ENCODE data around the gene IRAK1. TPM values are rescaled to one million over a fixed set of nuclear protein-coding genes. Genes with fewer than 3 reads are reported as not detected.

IRAK1 gene
- total and polyA plus RNA-seq, 2 donors from 2014 or later = 46.6 to 85.3 TPM

GRCh38 chrX:154002215-154002719 lies 17.4 kb downstream of the IRAK1 start:
- DNase-seq = peak in 3 of 5 donors; percentile 44 to 80 (median 69)
- no peak for FAIRE-seq
- H3K27me3 ChIP-seq (ENCODE audit: control insufficient read depth, insufficient read depth, low read length) = no peaks in the 10 kb centered on the region
- H3K4me1 ChIP-seq (ENCODE audit: control insufficient read depth in 2 of 3, insufficient read depth in 2 of 3, low read depth in 1 of 3, low read length in 3 of 3) = no peaks in the 10 kb centered on the region
- H3K9me3 ChIP-seq (ENCODE audit: control insufficient read depth in 2 of 3, insufficient read depth in 1 of 3, low read length in 3 of 3) = no peaks in the 10 kb centered on the region
- no peak overlapping the region for H3K4me3 ChIP-seq (ENCODE audit: low read length in 3 of 3)
- H3K27ac ChIP-seq (ENCODE audit: low read depth in 2 of 2, low read length in 2 of 2) = peak overlapping the region; percentile 16 to 65
- no peak overlapping the region for H3K9ac ChIP-seq (ENCODE audit: low read length in 3 of 3)
- TF ChIP-seq, protein P1, sequence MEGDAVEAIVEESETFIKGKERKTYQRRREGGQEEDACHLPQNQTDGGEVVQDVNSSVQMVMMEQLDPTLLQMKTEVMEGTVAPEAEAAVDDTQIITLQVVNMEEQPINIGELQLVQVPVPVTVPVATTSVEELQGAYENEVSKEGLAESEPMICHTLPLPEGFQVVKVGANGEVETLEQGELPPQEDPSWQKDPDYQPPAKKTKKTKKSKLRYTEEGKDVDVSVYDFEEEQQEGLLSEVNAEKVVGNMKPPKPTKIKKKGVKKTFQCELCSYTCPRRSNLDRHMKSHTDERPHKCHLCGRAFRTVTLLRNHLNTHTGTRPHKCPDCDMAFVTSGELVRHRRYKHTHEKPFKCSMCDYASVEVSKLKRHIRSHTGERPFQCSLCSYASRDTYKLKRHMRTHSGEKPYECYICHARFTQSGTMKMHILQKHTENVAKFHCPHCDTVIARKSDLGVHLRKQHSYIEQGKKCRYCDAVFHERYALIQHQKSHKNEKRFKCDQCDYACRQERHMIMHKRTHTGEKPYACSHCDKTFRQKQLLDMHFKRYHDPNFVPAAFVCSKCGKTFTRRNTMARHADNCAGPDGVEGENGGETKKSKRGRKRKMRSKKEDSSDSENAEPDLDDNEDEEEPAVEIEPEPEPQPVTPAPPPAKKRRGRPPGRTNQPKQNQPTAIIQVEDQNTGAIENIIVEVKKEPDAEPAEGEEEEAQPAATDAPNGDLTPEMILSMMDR (IDR thresholded peaks at IDR 0.05; ENCODE audit: borderline replicate concordance, extremely low read depth, insufficient read depth) = no peak
- intact Hi-C loops (cut with DNase I) = no loop called here
- no peaks in the 10 kb centered on the region for H3K36me3 ChIP-seq (ENCODE audit: control insufficient read depth in 2 of 3, insufficient read depth in 3 of 3, low read length in 3 of 3)

DNA sequence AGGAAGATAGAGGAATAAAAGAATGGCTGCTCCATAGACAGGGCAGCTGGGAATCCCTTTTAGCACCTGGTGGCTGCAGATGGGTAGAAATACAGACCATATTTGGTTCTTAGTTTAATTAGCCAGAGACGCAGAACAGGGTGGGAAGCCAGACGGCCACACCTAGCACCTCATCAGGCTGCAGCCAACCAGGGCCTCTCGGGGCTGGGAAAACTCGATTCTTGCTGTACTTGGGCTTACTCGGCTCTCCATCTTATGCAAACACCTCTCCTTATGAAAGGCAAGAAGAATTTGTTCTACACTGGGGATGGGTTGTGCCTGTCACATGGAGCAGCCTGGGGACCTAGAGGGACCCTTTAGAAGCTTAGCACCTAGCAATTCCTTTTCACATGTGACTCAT lies 19.7 kb downstream of the IRAK1 start:
- H3K9ac ChIP-seq (ENCODE audit: low read length in 3 of 3) = no peak overlapping the region
- no peak overlapping the region for H3K4me3 ChIP-seq (ENCODE audit: low read length in 3 of 3)
- no peaks in the 10 kb centered on the region for H3K9me3 ChIP-seq (ENCODE audit: control insufficient read depth in 2 of 3, insufficient read depth in 1 of 3, low read length in 3 of 3)
- DNase-seq = no peak
- intact Hi-C loops (cut with DNase I) = no loop called here
- no peaks in the 10 kb centered on the region for H3K27me3 ChIP-seq (ENCODE audit: control insufficient read depth, insufficient read depth, low read length)
- FAIRE-seq = no peak
- H3K4me1 ChIP-seq (ENCODE audit: control insufficient read depth in 2 of 3, insufficient read depth in 2 of 3, low read depth in 1 of 3, low read length in 3 of 3) = no peaks in the 10 kb centered on the region
- TF ChIP-seq, protein P1 (IDR thresholded peaks at IDR 0.05; ENCODE audit: borderline replicate concordance, extremely low read depth, insufficient read depth) = no peak
- no peak overlapping the region for H3K27ac ChIP-seq (ENCODE audit: low read depth in 2 of 2, low read length in 2 of 2)
- H3K36me3 ChIP-seq (ENCODE audit: control insufficient read depth in 2 of 3, insufficient read depth in 3 of 3, low read length in 3 of 3) = no peaks in the 10 kb centered on the region

GRCh38 chrX:153999359-154000037 lies 20.2 kb downstream of the IRAK1 start:
- Histone ChIP-seq H3K27ac (ENCODE audit: low read depth in 2 of 2, low read length in 2 of 2) (no peak overlapping the region), H3K4me1 (ENCODE audit: control insufficient read depth in 2 of 3, insufficient read depth in 2 of 3, low read depth in 1 of 3, low read length in 3 of 3) (no peaks in the 10 kb centered on the region), H3K9ac (ENCODE audit: low read length in 3 of 3) (no peak overlapping the region), H3K4me3 (ENCODE audit: low read length in 3 of 3) (no peak overlapping the region), H3K36me3 (ENCODE audit: control insufficient read depth in 2 of 3, insufficient read depth in 3 of 3, low read length in 3 of 3) (no peaks in the 10 kb centered on the region), H3K9me3 (ENCODE audit: control insufficient read depth in 2 of 3, insufficient read depth in 1 of 3, low read length in 3 of 3) (no peaks in the 10 kb centered on the region), H3K27me3 (ENCODE audit: control insufficient read depth, insufficient read depth, low read length) (no peaks in the 10 kb centered on the region)
- intact Hi-C loops (cut with DNase I) = no loop called here
- FAIRE-seq = no peak
- TF ChIP-seq, protein P1 (IDR thresholded peaks at IDR 0.05; ENCODE audit: borderline replicate concordance, extremely low read depth, insufficient read depth) = no peak
- DNase-seq = peak in 1 of 5 donors; percentile 31

Measured in kidney (tissue), 14 donors.